Adrenal gland (tissue), 12 donors: ENCODE data around the gene SLX4. TPM values are rescaled to one million over a fixed set of nuclear protein-coding genes. Genes with fewer than 3 reads are reported as not detected.

ENCODE experiments used
- DNase-seq, 7 donors: peaks; one replicate each; pipeline ENCODE4 v3.0.0-alpha.2; 2019 to 2020
- H3K27ac ChIP-seq, 5 donors: fragments of 200-600 bp; sonication (generic) in 4 of 5; 1 replicate in 3 of 5; 2 replicates in 2 of 5; pipeline versions ENCODE4 v1.5.1 to v1.8.0; 2016 to 2020; ENCODE audit warnings: mild to moderate bottlenecking in 1 of 5
- H3K27me3 ChIP-seq: fragments of 200-600 bp; 2 replicates; pipeline ENCODE4 v1.8.0; 2021
- H3K36me3 ChIP-seq, 2 donors: fragments of 200-600 bp; replicated peaks in 1 of 2; 1 replicate in 1 of 2; 2 replicates in 1 of 2; pipeline versions ENCODE4 v1.5.1 to v1.8.0; 2018 to 2022
- H3K4me1 ChIP-seq, 2 donors: fragments of 200-600 bp; replicated peaks in 1 of 2; 1 replicate in 1 of 2; 2 replicates in 1 of 2; pipeline versions ENCODE4 v1.5.1 to v1.8.0; 2018 to 2021
- H3K4me3 ChIP-seq, 4 donors: fragments of 200-600 bp; sonication (generic) in 3 of 4; one replicate each; pipeline ENCODE4 v1.5.1; 2016 to 2018
- H3K9me3 ChIP-seq, 3 donors: fragments of 200-600 bp; sonication (generic) in 1 of 3; replicated peaks in 1 of 3; 1 replicate in 2 of 3; 2 replicates in 1 of 3; pipeline versions ENCODE4 v1.5.1 to v1.8.0; 2016 to 2021
- POLR2A ChIP-seq, 2 donors: fragments of 450-650 bp; IDR thresholded peaks; one replicate each; pipeline ENCODE4 v1.6.1; 2017; ENCODE audit warnings: antibody characterized with exemption in 2 of 2, mild to moderate bottlenecking in 2 of 2, moderate library complexity in 1 of 2
- WGBS, 4 donors: extraction: QIAGEN DNeasy Blood & Tissue Kit in 2 of 4; methylation state at CpG; one replicate each; pipeline versions ENCODE4 v1.1.5 to v1.1.7; 2013 to 2017; 5-methylcytosine and 5-hydroxymethylcytosine counted together
- intact Hi-C, 2 donors: fragments of 100-400 bp; cut with DNase I; formaldehyde crosslinking; loops; one replicate each; pipeline versions ENCODE4 v1.14.1 to v1.15.0; 2022 to 2023
- polyA plus RNA-seq, 3 donors: library from polyadenylated mRNA; stranded (reverse); fragments of 200-250 nt in 2 of 3; fragments of 350-450 nt in 1 of 3; fragmentation: Illumina TruSeq in 1 of 3; extraction: RNeasy Lipid Tissue Mini Kit (QIAGEN cat#74804) in 1 of 3; gene quantifications; one replicate each; pipeline ENCODE4 v1.2.3, GENCODE V29; 2013 to 2014
- total RNA-seq, 9 donors: library from RNA; depleted of rRNA in 4 of 9; stranded (reverse); fragments of >200 nt in 4 of 9; fragments of 120-200 nt in 1 of 9; fragmentation: NEBNext Ultra II Directional in 1 of 9; extraction: Animal tissue kit (Norgen Biotek cat#: 25700) in 1 of 9; gene quantifications; one replicate each; pipeline versions ENCODE4 v1.1.0 to v1.2.4, GENCODE V29; 2013 to 2023
- TF ChIP-seq, protein P1 (sequence below), 6 experiments: fragments of 450-650 bp in 4 of 6; fragments of 200-600 bp in 2 of 6; sonication (generic) in 1 of 6; IDR thresholded peaks; 1 replicate in 5 of 6; 2 replicates in 1 of 6; pipeline versions ENCODE4 v1.5.1 to v1.8.0; 2016 to 2021; ENCODE audit warnings: antibody characterized with exemption in 6 of 6, mild to moderate bottlenecking in 2 of 6, moderate library complexity in 1 of 6
- donor health status: healthy with polysubstance abuse.
- donor health status: Bipolar disorder and iron deficiency.
- donor health status: DM: yes; HTN: yes; CAD: no.
- donor health status: DM: no; HTN: no; CAD: no.
- donor health status: DM: no; HTN: no; CAD: no.
- donor health status: DM: yes; HTN: yes; CAD: no.

The SLX4 gene
- total and polyA plus RNA-seq, 12 donors = 1.7 to 8.2 (median 4.2) TPM

DNA sequence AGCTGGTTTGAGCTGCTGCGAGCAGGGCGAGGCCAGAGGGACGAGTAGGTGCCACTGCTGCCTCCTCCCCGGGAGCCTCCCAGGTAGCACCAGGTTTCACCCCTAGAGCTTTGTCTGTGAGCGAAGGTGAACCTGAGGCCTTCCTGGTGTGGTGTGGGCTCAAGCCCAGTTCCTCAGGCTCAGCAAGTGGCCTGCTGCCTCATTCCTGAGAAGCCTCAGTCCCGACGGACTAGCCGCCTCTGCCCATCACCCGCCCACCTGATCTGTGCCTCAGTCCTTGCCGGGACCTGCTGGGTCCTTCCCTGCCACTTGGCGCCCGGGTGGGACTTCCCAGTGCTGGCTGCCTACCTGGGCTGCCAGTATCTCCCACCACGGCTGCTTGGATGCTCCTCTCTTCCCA is 35.9 kb downstream of the SLX4 start:
- intact Hi-C loops = no loop called here
- 71 to 87% (median 84%) methylated on average over 4 to 13 of the region's 13 CpGs for WGBS, 4 donors
- TF ChIP-seq POLR2A (IDR thresholded peaks at IDR 0.05) = no peak
- H3K9me3 ChIP-seq = no peaks in the 10 kb centered on the region
- H3K27me3 ChIP-seq = peaks cover 3% of the 10 kb centered on the region
- no peaks in the 10 kb centered on the region for H3K4me1 ChIP-seq
- H3K4me3 ChIP-seq = no peak overlapping the region
- H3K27ac ChIP-seq = no peak overlapping the region
- no peak for DNase-seq
- no peaks in the 10 kb centered on the region for H3K36me3 ChIP-seq

DNA sequence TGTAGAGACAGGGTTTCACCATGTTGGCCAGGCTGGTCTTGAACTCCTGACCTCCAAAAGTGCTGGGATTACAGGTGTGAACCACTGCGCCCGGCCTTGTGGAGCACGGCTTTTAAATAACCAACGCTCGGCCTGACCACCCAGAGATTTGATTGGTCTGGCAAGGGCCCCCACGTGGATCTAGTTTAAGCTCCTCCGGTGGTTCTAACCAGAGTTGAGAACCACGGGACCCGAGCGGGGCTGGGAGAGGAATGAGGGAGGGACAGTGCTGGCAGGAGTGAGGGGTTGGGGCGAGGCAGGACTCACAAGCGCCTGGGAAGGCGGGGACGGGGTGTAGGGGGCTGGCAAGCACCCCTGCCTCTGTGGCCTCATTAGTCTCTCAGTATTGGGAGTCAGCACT is 37.2 kb downstream of the SLX4 start:
- Histone ChIP-seq H3K27me3 (peaks cover 3% of the 10 kb centered on the region), H3K9me3 (no peaks in the 10 kb centered on the region), H3K36me3 (no peaks in the 10 kb centered on the region), H3K4me3 (no peak overlapping the region), H3K27ac (no peak overlapping the region), H3K4me1 (no peaks in the 10 kb centered on the region)
- DNase-seq = no peak
- intact Hi-C loops = no loop called here
- WGBS, 4 donors = 86 to 95% (median 88%) methylated on average over 4 to 14 of the region's 14 CpGs
- TF ChIP-seq, protein P1, sequence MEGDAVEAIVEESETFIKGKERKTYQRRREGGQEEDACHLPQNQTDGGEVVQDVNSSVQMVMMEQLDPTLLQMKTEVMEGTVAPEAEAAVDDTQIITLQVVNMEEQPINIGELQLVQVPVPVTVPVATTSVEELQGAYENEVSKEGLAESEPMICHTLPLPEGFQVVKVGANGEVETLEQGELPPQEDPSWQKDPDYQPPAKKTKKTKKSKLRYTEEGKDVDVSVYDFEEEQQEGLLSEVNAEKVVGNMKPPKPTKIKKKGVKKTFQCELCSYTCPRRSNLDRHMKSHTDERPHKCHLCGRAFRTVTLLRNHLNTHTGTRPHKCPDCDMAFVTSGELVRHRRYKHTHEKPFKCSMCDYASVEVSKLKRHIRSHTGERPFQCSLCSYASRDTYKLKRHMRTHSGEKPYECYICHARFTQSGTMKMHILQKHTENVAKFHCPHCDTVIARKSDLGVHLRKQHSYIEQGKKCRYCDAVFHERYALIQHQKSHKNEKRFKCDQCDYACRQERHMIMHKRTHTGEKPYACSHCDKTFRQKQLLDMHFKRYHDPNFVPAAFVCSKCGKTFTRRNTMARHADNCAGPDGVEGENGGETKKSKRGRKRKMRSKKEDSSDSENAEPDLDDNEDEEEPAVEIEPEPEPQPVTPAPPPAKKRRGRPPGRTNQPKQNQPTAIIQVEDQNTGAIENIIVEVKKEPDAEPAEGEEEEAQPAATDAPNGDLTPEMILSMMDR (IDR thresholded peaks at IDR 0.05) = no peak
- TF ChIP-seq POLR2A (IDR thresholded peaks at IDR 0.05) = no peak

DNA sequence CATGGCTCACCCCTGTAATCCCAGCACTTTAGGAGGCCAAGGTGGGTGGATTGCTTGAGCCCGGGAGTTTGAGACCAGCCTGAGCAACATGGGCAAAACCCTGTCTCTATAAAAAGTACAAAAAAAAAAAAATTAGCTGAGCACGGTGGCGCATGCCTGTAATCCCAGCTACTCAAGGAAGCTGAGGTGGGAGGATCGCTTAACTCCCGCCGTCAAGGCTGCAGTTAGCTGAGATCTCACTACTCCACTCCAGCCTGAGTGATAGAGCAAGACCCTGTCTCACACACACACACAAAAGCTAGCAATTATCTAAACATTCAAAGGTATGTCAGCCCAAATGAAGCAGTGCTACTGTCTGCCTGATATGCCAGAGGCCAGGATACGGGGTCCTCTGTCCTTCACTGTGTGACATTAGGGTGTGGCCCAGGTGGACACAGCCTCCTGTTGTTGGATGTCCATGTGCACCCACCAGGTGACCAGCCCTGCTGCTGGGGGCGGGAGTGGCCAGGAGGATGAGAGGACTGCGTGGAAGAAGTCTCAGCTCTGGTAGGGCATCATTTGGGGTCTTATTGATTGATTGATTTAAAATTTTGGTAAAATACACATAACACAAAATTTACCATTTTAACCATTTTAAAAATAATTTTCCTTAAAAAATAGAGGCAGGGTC is 38.1 kb downstream of the SLX4 start:
- intact Hi-C loops = no loop called here
- TF ChIP-seq, protein P1 (IDR thresholded peaks at IDR 0.05) = no peak
- no peak for TF ChIP-seq POLR2A (IDR thresholded peaks at IDR 0.05)
- H3K4me1 ChIP-seq = no peaks in the 10 kb centered on the region
- peaks cover 3% of the 10 kb centered on the region for H3K27me3 ChIP-seq
- no peak overlapping the region for H3K27ac ChIP-seq
- no peaks in the 10 kb centered on the region for H3K9me3 ChIP-seq
- WGBS, 4 donors = 80 to 83% (median 82%) methylated on average over 8 to 9 of the region's 9 CpGs
- DNase-seq = no peak
- H3K4me3 ChIP-seq = no peak overlapping the region
- H3K36me3 ChIP-seq = no peaks in the 10 kb centered on the region

DNA sequence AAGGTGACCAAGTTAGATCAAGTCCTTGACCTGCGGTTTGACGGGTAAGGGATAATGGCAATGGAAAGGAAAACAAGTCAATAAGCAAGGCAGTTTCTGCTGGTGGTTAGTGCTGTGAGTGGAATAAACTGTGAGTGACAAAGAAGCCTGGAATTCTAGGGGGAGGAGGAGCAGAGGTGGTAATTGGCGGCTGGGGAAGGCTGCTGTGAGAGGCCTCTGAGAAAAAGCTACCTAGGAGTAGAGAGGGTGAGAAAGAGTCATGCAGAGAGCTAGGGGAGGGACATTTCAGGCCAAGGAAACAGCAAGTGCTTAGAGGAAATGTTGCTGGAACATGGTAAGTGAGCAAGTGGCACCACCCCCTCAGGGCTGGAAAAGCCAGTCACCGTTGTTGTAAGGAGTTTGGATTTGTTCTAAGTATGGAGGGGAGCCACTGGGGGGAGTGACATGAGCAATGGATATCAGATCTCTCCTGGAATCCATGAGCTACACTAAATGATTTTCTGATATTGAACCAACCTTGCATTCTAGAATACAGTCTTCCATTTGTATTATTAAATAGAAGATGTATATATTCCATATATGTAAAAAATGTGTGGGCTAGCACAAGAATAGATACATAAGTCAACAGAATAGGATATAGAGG is 40.9 kb downstream of the SLX4 start:
- no peak overlapping the region for H3K27ac ChIP-seq
- H3K4me1 ChIP-seq = no peaks in the 10 kb centered on the region
- no peaks in the 10 kb centered on the region for H3K9me3 ChIP-seq
- peaks cover 3% of the 10 kb centered on the region for H3K27me3 ChIP-seq
- intact Hi-C loops = no loop called here
- no peak for DNase-seq
- TF ChIP-seq POLR2A (IDR thresholded peaks at IDR 0.05) = no peak
- TF ChIP-seq, protein P1 (IDR thresholded peaks at IDR 0.05) = no peak
- 68 to 82% (median 79%) methylated on average over 4 of the region's 4 CpGs for WGBS, 4 donors
- H3K36me3 ChIP-seq = no peaks in the 10 kb centered on the region
- no peak overlapping the region for H3K4me3 ChIP-seq

DNA sequence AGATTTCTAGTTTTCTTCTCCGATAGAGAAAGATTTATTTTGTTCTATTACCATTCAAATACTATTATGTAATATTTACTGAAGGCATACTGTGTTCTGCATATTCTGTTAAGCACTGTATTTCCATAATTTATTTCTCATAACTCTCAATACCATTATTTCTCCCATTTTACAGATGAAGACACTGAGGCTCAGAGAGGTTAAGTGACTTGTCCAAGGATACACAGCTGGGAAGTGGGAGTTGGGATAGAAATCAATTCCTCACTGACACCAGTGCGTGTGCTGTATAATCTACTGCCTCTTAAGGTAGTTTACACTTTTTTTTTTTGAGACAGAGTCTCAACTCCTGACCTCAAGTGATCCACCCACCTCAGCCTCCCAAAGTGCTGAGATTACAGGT is 41.6 kb downstream of the SLX4 start:
- Histone ChIP-seq H3K27ac (no peak overlapping the region), H3K4me1 (no peaks in the 10 kb centered on the region), H3K9me3 (no peaks in the 10 kb centered on the region), H3K36me3 (no peaks in the 10 kb centered on the region), H3K4me3 (no peak overlapping the region), H3K27me3 (no peaks in the 10 kb centered on the region)
- DNase-seq = no peak
- 98 to 100% (median 99%) methylated on average over 2 of the region's 2 CpGs for WGBS, 4 donors
- TF ChIP-seq, protein P1 (IDR thresholded peaks at IDR 0.05) = no peak
- intact Hi-C loops = no loop called here
